ENCODE data around the gene MXRA8.
"Not testable (repeated sequence)": the region's sequence is repeated elsewhere in the genome, so short reads cannot be mapped to it uniquely, and the experiment has no call there.

The MXRA8 gene

GRCh38 chr1:1320666-1321448 lies 37.5 kb downstream of the MXRA8 start:
- H3K9me3 Mint-ChIP-seq (ENCODE audit: low read depth) = no peaks in the 10 kb centered on the region
- no peak overlapping the region for H3K4me3 Mint-ChIP-seq
- no peaks in the 10 kb centered on the region for H3K36me3 Mint-ChIP-seq
- H3K27me3 Mint-ChIP-seq = no peaks in the 10 kb centered on the region
- peaks cover 20% of the 10 kb centered on the region for H3K4me1 Mint-ChIP-seq (ENCODE audit: low read depth)
- no peak overlapping the region for H3K27ac Mint-ChIP-seq

- no peak overlapping the region for H3K27ac Mint-ChIP-seq
- no peak overlapping the region for H3K4me3 Mint-ChIP-seq
Measured at GRCh38 chr1:1319646-1319941, 38.8 kb downstream of the MXRA8 start.

GRCh38 chr1:1318777-1319645 lies 39.3 kb downstream of the MXRA8 start:
- Mint-ChIP-seq H3K4me3 (no peak overlapping the region), H3K27ac (no peak overlapping the region), H3K36me3 (no peaks in the 10 kb centered on the region), H3K4me1 (ENCODE audit: low read depth) (peaks cover 19% of the 10 kb centered on the region), H3K27me3 (no peaks in the 10 kb centered on the region), H3K9me3 (ENCODE audit: low read depth) (no peaks in the 10 kb centered on the region)

More at GRCh38 chr1:1319646-1319941, 38.8 kb downstream of the MXRA8 start:
- Mint-ChIP-seq H3K9me3 (ENCODE audit: low read depth) (no peaks in the 10 kb centered on the region), H3K36me3 (no peaks in the 10 kb centered on the region), H3K4me1 (ENCODE audit: low read depth) (peaks cover 19% of the 10 kb centered on the region), H3K27me3 (no peaks in the 10 kb centered on the region)

GRCh38 chr1:1318131-1318652 lies 40.2 kb downstream of the MXRA8 start:
- Mint-ChIP-seq H3K27ac (no peak overlapping the region), H3K4me1 (ENCODE audit: low read depth) (peaks cover 14% of the 10 kb centered on the region), H3K27me3 (no peaks in the 10 kb centered on the region), H3K36me3 (no peaks in the 10 kb centered on the region), H3K4me3 (no peak overlapping the region), H3K9me3 (ENCODE audit: low read depth) (no peaks in the 10 kb centered on the region)

- Mint-ChIP-seq H3K27me3 (no peaks in the 10 kb centered on the region), H3K27ac (no peak overlapping the region), H3K36me3 (no peaks in the 10 kb centered on the region), H3K4me3 (no peak overlapping the region), H3K9me3 (ENCODE audit: low read depth) (no peaks in the 10 kb centered on the region), H3K4me1 (ENCODE audit: low read depth) (peaks cover 11% of the 10 kb centered on the region)
Measured at GRCh38 chr1:1317420-1317819, 40.9 kb downstream of the MXRA8 start.

GRCh38 chr1:1316199-1316598 lies 42.2 kb downstream of the MXRA8 start:
- not testable (repeated sequence) for H3K27me3 Mint-ChIP-seq; H3K9me3 Mint-ChIP-seq (ENCODE audit: low read depth); H3K27ac Mint-ChIP-seq; H3K36me3 Mint-ChIP-seq; H3K4me1 Mint-ChIP-seq (ENCODE audit: low read depth); H3K4me3 Mint-ChIP-seq

GRCh38 chr1:1315435-1315954 lies 42.9 kb downstream of the MXRA8 start:
- H3K36me3 Mint-ChIP-seq = no peaks in the 10 kb centered on the region
- no peaks in the 10 kb centered on the region for H3K9me3 Mint-ChIP-seq (ENCODE audit: low read depth)
- H3K27ac Mint-ChIP-seq = no peak overlapping the region
- H3K4me1 Mint-ChIP-seq (ENCODE audit: low read depth) = peaks cover 4% of the 10 kb centered on the region
- no peak overlapping the region for H3K4me3 Mint-ChIP-seq
- H3K27me3 Mint-ChIP-seq = no peaks in the 10 kb centered on the region

- Mint-ChIP-seq H3K27me3 (no peaks in the 10 kb centered on the region), H3K4me1 (ENCODE audit: low read depth) (peaks cover 2% of the 10 kb centered on the region), H3K4me3 (no peak overlapping the region), H3K9me3 (ENCODE audit: low read depth) (no peaks in the 10 kb centered on the region), H3K27ac (no peak overlapping the region), H3K36me3 (no peaks in the 10 kb centered on the region)
Measured at GRCh38 chr1:1314678-1315335, 43.5 kb downstream of the MXRA8 start.

- no peaks in the 10 kb centered on the region for H3K9me3 Mint-ChIP-seq (ENCODE audit: low read depth)
- H3K27me3 Mint-ChIP-seq = no peaks in the 10 kb centered on the region
- peaks cover 2% of the 10 kb centered on the region for H3K4me1 Mint-ChIP-seq (ENCODE audit: low read depth)
- no peak overlapping the region for H3K4me3 Mint-ChIP-seq
- no peak overlapping the region for H3K27ac Mint-ChIP-seq
- no peaks in the 10 kb centered on the region for H3K36me3 Mint-ChIP-seq
Measured at GRCh38 chr1:1314237-1314586, 44.1 kb downstream of the MXRA8 start.

- H3K9me3 Mint-ChIP-seq (ENCODE audit: low read depth) = no peaks in the 10 kb centered on the region
- H3K4me3 Mint-ChIP-seq = no peak overlapping the region
- H3K36me3 Mint-ChIP-seq = no peaks in the 10 kb centered on the region
- H3K4me1 Mint-ChIP-seq (ENCODE audit: low read depth) = peaks cover 2% of the 10 kb centered on the region
- H3K27me3 Mint-ChIP-seq = no peaks in the 10 kb centered on the region
- no peak overlapping the region for H3K27ac Mint-ChIP-seq
Measured at GRCh38 chr1:1313500-1314236, 44.7 kb downstream of the MXRA8 start.

GRCh38 chr1:1312450-1313314 lies 45.7 kb downstream of the MXRA8 start:
- Mint-ChIP-seq H3K27ac (no peak overlapping the region), H3K4me3 (no peak overlapping the region), H3K27me3 (no peaks in the 10 kb centered on the region), H3K9me3 (ENCODE audit: low read depth) (no peaks in the 10 kb centered on the region), H3K4me1 (ENCODE audit: low read depth) (peaks cover 2% of the 10 kb centered on the region), H3K36me3 (no peaks in the 10 kb centered on the region)

GRCh38 chr1:1311107-1312104 lies 46.9 kb downstream of the MXRA8 start:
- H3K9me3 Mint-ChIP-seq (ENCODE audit: low read depth) = no peaks in the 10 kb centered on the region
- H3K27me3 Mint-ChIP-seq = no peaks in the 10 kb centered on the region
- H3K27ac Mint-ChIP-seq = no peak overlapping the region
- no peak overlapping the region for H3K4me3 Mint-ChIP-seq
- H3K36me3 Mint-ChIP-seq = no peaks in the 10 kb centered on the region
- H3K4me1 Mint-ChIP-seq (ENCODE audit: low read depth) = peaks cover 8% of the 10 kb centered on the region

All from activated naive CD8-positive, alpha-beta T cell (primary cell).